ENCODE measurements around the gene LGMN.
"Not testable (repeated sequence)": the region's sequence is repeated elsewhere in the genome, so short reads cannot be mapped to it uniquely, and the experiment has no call there.

LGMN gene

GRCh38 chr14:92724516-92725340, 23.7 kb downstream of the LGMN start:
- no peak for FAIRE-seq

- FAIRE-seq = no peak
Observed at GRCh38 chr14:92719890-92720323, 28.5 kb downstream of the LGMN start.

- no peak for FAIRE-seq
Observed at GRCh38 chr14:92719421-92719820, 29.0 kb downstream of the LGMN start.

GRCh38 chr14:92718664-92719063, 29.8 kb downstream of the LGMN start:
- FAIRE-seq = no peak

- no peak for FAIRE-seq
Observed at GRCh38 chr14:92717571-92718042, 30.8 kb downstream of the LGMN start.

- FAIRE-seq = no peak
Observed at GRCh38 chr14:92716131-92716530, 32.3 kb downstream of the LGMN start.

- not testable (repeated sequence) for FAIRE-seq
Observed at GRCh38 chr14:92714739-92715307, 33.6 kb downstream of the LGMN start.

GRCh38 chr14:92712654-92713051, 35.8 kb downstream of the LGMN start:
- no peak for FAIRE-seq

- no peak for FAIRE-seq
Observed at GRCh38 chr14:92711976-92712653, 36.3 kb downstream of the LGMN start.

- no peak for FAIRE-seq
Observed at GRCh38 chr14:92710001-92710341, 38.5 kb downstream of the LGMN start.

- no peak for FAIRE-seq
Observed at GRCh38 chr14:92709340-92710000, 39.0 kb downstream of the LGMN start.

- FAIRE-seq = no peak
Observed at GRCh38 chr14:92706386-92706785, 42.0 kb downstream of the LGMN start.

- FAIRE-seq = no peak
Observed at GRCh38 chr14:92704821-92705220, 43.6 kb downstream of the LGMN start.

GRCh38 chr14:92704036-92704804, 44.2 kb downstream of the LGMN start:
- FAIRE-seq = no peak

- FAIRE-seq = no peak
Observed at GRCh38 chr14:92703516-92703915, 44.9 kb downstream of the LGMN start.

GRCh38 chr14:92702441-92702918, 45.9 kb downstream of the LGMN start:
- no peak for FAIRE-seq

- no peak for FAIRE-seq
Observed at GRCh38 chr14:92701826-92702225, 46.6 kb downstream of the LGMN start.

- FAIRE-seq = no peak
Observed at GRCh38 chr14:92698393-92698792, 50.0 kb downstream of the LGMN start.

GRCh38 chr14:92696366-92696765, 52.1 kb downstream of the LGMN start:
- no peak for FAIRE-seq

GRCh38 chr14:92695562-92695961, 52.9 kb downstream of the LGMN start:
- no peak for FAIRE-seq

- no peak for FAIRE-seq
Observed at GRCh38 chr14:92694807-92695206, 53.6 kb downstream of the LGMN start.

Data from endometrium (tissue), 2 donors.